Prostate gland (tissue), 2 donors: ENCODE measurements around the gene MAF. TPM values are rescaled to one million over a fixed set of nuclear protein-coding genes. Genes with fewer than 3 reads are reported as not detected.

Experiments used
- DNase-seq: peaks from one replicate; pipeline ENCODE4 v3.0.0-alpha.2; 2019; ENCODE audit warnings: low spot score
- H3K27ac ChIP-seq, 2 donors: fragments of 200-600 bp; sonication (generic); 2 replicates each; pipeline ENCODE4 v1.5.1; 2017 to 2019
- H3K27me3 ChIP-seq: fragments of 200-600 bp; sonication (generic); replicated peaks from 2 replicates; pipeline ENCODE4 v1.5.1; 2019; ENCODE audit not compliant: insufficient read depth
- H3K36me3 ChIP-seq, 2 donors: fragments of 200-600 bp; sonication (generic); 1 replicate in 1 of 2; 2 replicates in 1 of 2; pipeline versions ENCODE4 v1.5.1 to v1.8.1; 2017 to 2019
- H3K4me1 ChIP-seq: fragments of 200-600 bp; sonication (generic); replicated peaks from 2 replicates; pipeline ENCODE4 v1.5.1; 2019
- H3K4me3 ChIP-seq, 2 donors: fragments of 200-600 bp; sonication (generic); 2 replicates each; pipeline ENCODE4 v1.5.1; 2017 to 2019
- H3K9me3 ChIP-seq: fragments of 200-600 bp; sonication (generic); 2 replicates; pipeline ENCODE4 v1.5.1; 2017
- POLR2A ChIP-seq: fragments of 450-650 bp; IDR thresholded peaks from one replicate; pipeline ENCODE4 v1.6.1; 2016; ENCODE audit warnings: antibody characterized with exemption, mild to moderate bottlenecking
- POLR2AphosphoS5 ChIP-seq: sonication (generic); formaldehyde crosslinking; IDR thresholded peaks from one replicate; pipeline ENCODE4 v1.6.1; 2017; ENCODE audit warnings: antibody characterized with exemption
- WGBS: methylation state at CpG from one replicate; pipeline ENCODE4 v1.1.5; 2018; 5-methylcytosine and 5-hydroxymethylcytosine counted together
- intact Hi-C: fragments of 100-400 bp; cut with DNase I; formaldehyde crosslinking; loops from one replicate; pipeline ENCODE4 v1.14.2; 2022
- total RNA-seq, 2 donors: library from RNA; depleted of rRNA; stranded (reverse); fragments of >200 nt; gene quantifications; one replicate each; pipeline ENCODE4 v1.1.0, GENCODE V29; 2016
- TF ChIP-seq, protein P1 (sequence below), 4 experiments: fragments of 200-600 bp in 2 of 4; fragments of 450-650 bp in 2 of 4; sonication (generic) in 2 of 4; IDR thresholded peaks; 1 replicate in 3 of 4; 2 replicates in 1 of 4; pipeline ENCODE4 v1.5.1; 2016 to 2019; ENCODE audit warnings: antibody characterized with exemption in 4 of 4, mild to moderate bottlenecking in 2 of 4, moderate library complexity in 2 of 4

Gene MAF
- total RNA-seq, 2 donors from 2014 or later: 91.4 to 131 TPM

DNA sequence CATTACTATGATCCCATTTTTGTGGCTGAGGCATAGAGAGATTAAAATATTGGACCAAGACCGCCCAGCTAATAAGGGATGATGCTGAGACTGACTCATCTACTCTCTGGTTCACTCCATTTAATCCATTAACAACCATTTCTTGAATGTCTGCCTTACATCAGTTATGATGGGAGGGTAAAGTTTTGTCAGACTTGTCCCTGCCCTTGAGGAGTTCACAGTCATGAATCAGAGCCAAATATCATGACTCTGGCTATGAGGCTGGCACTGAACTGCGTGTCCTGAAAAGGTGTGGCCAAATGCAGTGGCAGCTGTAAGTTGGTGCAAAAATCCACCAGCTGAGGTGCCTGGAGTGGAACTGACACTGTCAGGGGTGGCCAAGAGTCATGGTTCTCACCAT lies 35.0 kb upstream of the MAF start:
- WGBS: 100% methylated on average over 2 of the region's 2 CpGs
- Histone ChIP-seq H3K27me3 (no peaks in the 10 kb centered on the region), H3K4me1 (peaks cover 6% of the 10 kb centered on the region), H3K27ac (no peak overlapping the region), H3K9me3 (no peaks in the 10 kb centered on the region), H3K4me3 (no peak overlapping the region), H3K36me3 (no peaks in the 10 kb centered on the region)
- no peak for TF ChIP-seq POLR2A
- TF ChIP-seq, protein P1, sequence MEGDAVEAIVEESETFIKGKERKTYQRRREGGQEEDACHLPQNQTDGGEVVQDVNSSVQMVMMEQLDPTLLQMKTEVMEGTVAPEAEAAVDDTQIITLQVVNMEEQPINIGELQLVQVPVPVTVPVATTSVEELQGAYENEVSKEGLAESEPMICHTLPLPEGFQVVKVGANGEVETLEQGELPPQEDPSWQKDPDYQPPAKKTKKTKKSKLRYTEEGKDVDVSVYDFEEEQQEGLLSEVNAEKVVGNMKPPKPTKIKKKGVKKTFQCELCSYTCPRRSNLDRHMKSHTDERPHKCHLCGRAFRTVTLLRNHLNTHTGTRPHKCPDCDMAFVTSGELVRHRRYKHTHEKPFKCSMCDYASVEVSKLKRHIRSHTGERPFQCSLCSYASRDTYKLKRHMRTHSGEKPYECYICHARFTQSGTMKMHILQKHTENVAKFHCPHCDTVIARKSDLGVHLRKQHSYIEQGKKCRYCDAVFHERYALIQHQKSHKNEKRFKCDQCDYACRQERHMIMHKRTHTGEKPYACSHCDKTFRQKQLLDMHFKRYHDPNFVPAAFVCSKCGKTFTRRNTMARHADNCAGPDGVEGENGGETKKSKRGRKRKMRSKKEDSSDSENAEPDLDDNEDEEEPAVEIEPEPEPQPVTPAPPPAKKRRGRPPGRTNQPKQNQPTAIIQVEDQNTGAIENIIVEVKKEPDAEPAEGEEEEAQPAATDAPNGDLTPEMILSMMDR (IDR thresholded peaks at IDR 0.05): no peak
- no peak for TF ChIP-seq POLR2AphosphoS5
- no peak for DNase-seq
- intact Hi-C loops: no loop called here

DNA sequence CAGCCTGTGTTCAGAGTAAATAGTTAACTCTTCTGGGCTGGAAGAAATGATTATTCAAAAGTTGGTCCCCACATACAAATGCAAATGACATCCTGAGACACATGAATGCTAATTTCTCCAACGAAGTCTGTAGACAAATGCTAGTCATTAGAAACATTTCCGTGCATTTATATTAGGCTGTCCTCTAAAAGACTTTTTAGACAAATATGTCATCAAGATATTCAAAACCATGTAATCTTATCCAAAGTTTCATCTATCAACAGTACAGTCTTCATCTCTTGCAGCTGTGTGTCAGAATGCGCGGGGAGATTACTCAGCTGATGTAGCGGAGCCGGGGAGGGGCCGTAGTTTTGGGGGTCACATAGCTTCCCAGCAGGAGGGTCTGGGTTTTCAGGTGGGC lies 33.8 kb upstream of the MAF start:
- H3K4me1 ChIP-seq: no peaks in the 10 kb centered on the region
- H3K4me3 ChIP-seq: no peak overlapping the region
- H3K9me3 ChIP-seq: no peaks in the 10 kb centered on the region
- TF ChIP-seq POLR2A: no peak
- H3K27ac ChIP-seq: no peak overlapping the region
- DNase-seq: no peak
- H3K27me3 ChIP-seq: no peaks in the 10 kb centered on the region
- WGBS: 86% methylated on average over 7 of the region's 7 CpGs
- intact Hi-C loops: no loop called here
- H3K36me3 ChIP-seq: no peaks in the 10 kb centered on the region

DNA sequence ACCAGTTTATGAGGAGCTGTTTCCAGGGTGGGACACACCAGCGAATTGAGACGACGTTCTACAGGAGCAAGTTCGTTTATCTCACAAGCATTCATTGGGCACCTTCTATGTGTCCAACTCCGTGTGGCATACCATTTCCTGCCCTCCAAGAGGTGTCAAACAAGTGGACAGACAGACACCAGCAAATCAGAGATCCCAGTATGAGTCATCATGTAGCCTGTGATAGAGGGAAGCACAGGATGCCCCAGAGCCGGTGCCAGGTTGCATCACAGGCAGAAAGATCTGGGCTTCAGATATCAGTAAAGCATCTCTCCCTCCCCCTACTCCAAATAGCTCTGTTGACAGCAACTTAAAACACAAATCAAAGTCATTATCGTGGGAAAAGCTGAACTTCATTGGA lies 31.8 kb upstream of the MAF start:
- 52% methylated on average over 7 of the region's 7 CpGs for WGBS
- Histone ChIP-seq H3K9me3 (no peaks in the 10 kb centered on the region), H3K27me3 (no peaks in the 10 kb centered on the region), H3K4me1 (no peaks in the 10 kb centered on the region), H3K4me3 (no peak overlapping the region), H3K36me3 (no peaks in the 10 kb centered on the region), H3K27ac (no peak overlapping the region)
- TF ChIP-seq, protein P1 (IDR thresholded peaks at IDR 0.05): no peak
- TF ChIP-seq POLR2AphosphoS5 (no peak), POLR2A (no peak)
- intact Hi-C loops: no loop called here
- no peak for DNase-seq

DNA sequence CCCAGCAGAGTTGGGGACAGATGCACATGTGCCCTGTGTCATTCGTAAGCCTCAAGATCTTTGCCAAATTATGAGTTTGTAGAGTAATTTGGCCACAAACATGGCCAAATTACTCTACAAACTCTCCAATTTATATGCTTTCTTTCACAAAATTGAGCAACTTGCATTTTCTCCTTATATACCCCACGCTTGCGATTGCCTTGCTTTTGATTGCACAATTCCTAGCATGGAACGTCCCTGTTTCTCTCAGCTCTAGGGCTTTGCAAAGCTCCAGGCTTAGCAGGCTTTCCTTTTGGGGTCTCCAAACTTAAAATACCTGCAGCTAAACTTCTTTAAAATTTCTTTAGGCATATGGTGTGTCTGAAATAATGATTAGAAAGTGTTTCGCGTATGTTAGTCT lies 28.5 kb upstream of the MAF start:
- intact Hi-C loops: no loop called here
- H3K36me3 ChIP-seq: no peaks in the 10 kb centered on the region
- H3K27ac ChIP-seq: no peak overlapping the region
- no peaks in the 10 kb centered on the region for H3K9me3 ChIP-seq
- no peaks in the 10 kb centered on the region for H3K27me3 ChIP-seq
- no peak for DNase-seq
- TF ChIP-seq POLR2A (no peak), POLR2AphosphoS5 (no peak)
- TF ChIP-seq, protein P1 (IDR thresholded peaks at IDR 0.05): no peak
- H3K4me3 ChIP-seq: no peak overlapping the region
- WGBS: 97% methylated on average over 6 of the region's 6 CpGs
- no peaks in the 10 kb centered on the region for H3K4me1 ChIP-seq

DNA sequence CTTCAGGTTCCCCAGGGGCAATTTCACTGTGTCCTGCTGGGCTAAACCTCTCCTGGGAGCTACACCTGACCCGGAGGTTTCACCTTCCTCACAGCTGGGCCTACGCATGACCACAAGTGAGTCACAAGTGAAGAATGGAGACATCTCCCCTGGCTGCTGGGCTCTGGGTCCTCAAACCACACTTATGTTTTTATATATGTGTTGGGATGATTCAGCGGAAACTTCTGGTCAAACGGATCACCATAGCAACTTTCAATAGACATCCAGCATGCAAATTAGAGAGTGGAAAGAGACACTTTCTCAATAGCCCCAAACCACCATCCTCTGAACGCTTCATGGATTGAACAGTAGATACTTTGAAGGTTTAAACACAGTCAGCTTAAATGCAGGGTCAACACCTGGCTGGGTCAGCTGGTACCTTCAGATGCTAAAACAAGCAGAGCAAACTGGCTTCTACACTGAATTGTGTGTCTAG lies 28.0 kb upstream of the MAF start:
- Histone ChIP-seq H3K27ac (no peak overlapping the region), H3K27me3 (no peaks in the 10 kb centered on the region), H3K36me3 (no peaks in the 10 kb centered on the region), H3K9me3 (no peaks in the 10 kb centered on the region), H3K4me1 (no peaks in the 10 kb centered on the region), H3K4me3 (no peak overlapping the region)
- WGBS: 92% methylated on average over 5 of the region's 5 CpGs
- TF ChIP-seq POLR2AphosphoS5: no peak
- TF ChIP-seq POLR2A: no peak
- TF ChIP-seq, protein P1 (IDR thresholded peaks at IDR 0.05): no peak
- DNase-seq: no peak
- intact Hi-C loops: no loop called here
